Thoracic aorta (tissue), 2 donors: ENCODE data around the gene GPR162. TPM values are rescaled to one million over a fixed set of nuclear protein-coding genes. Genes with fewer than 3 reads are reported as not detected.

Experiments used
- ATAC-seq: fragments of 150-250 bp; one replicate; pipeline ENCODE4 v1.8.0; 2017; ENCODE audit warnings: low read depth; ENCODE audit not compliant: insufficient number of reproducible peaks, low FRiP score
- DNase-seq: peaks from one replicate; pipeline ENCODE4 v3.0.0-alpha.2; 2020; ENCODE audit warnings: low spot score
- H3K27ac ChIP-seq, 2 donors: fragments of 200-600 bp; sonication (generic); 1 replicate in 1 of 2; 2 replicates in 1 of 2; pipeline ENCODE4 v1.5.1; 2016; ENCODE audit warnings: mild to moderate bottlenecking in 2 of 2, moderate library complexity in 2 of 2
- H3K27me3 ChIP-seq: fragments of 200-600 bp; sonication (generic); replicated peaks from 2 replicates; pipeline ENCODE4 v1.6.0; 2016; ENCODE audit warnings: mild to moderate bottlenecking; ENCODE audit not compliant: insufficient read depth
- H3K36me3 ChIP-seq: fragments of 200-600 bp; sonication (generic); one replicate; pipeline ENCODE4 v1.5.1; 2016
- H3K4me1 ChIP-seq, 2 donors: fragments of 200-600 bp; sonication (generic); 1 replicate in 1 of 2; 2 replicates in 1 of 2; pipeline versions ENCODE4 v1.5.1 to v1.6.0; 2016; ENCODE audit warnings: low read depth in 2 of 2, mild to moderate bottlenecking in 1 of 2; ENCODE audit not compliant: control insufficient read depth in 1 of 2
- H3K4me3 ChIP-seq: fragments of 200-600 bp; sonication (generic); 2 replicates; pipeline ENCODE4 v1.5.1; 2016; ENCODE audit warnings: mild to moderate bottlenecking
- H3K9me3 ChIP-seq: fragments of 200-600 bp; sonication (generic); 2 replicates; pipeline ENCODE4 v1.5.1; 2016
- total RNA-seq, 2 donors: library from RNA; depleted of rRNA; stranded (reverse); fragments of >200 nt; gene quantifications; one replicate each; pipeline versions ENCODE4 v1.1.0 to v1.2.3, GENCODE V29; 2016
- TF ChIP-seq, protein P1 (sequence below): fragments of 200-600 bp; sonication (generic); IDR thresholded peaks from one replicate; pipeline ENCODE4 v1.5.1; 2019; ENCODE audit warnings: antibody characterized with exemption

Gene GPR162
- total RNA-seq, 2 donors from 2014 or later, result 1.1 to 3.1 TPM

DNA sequence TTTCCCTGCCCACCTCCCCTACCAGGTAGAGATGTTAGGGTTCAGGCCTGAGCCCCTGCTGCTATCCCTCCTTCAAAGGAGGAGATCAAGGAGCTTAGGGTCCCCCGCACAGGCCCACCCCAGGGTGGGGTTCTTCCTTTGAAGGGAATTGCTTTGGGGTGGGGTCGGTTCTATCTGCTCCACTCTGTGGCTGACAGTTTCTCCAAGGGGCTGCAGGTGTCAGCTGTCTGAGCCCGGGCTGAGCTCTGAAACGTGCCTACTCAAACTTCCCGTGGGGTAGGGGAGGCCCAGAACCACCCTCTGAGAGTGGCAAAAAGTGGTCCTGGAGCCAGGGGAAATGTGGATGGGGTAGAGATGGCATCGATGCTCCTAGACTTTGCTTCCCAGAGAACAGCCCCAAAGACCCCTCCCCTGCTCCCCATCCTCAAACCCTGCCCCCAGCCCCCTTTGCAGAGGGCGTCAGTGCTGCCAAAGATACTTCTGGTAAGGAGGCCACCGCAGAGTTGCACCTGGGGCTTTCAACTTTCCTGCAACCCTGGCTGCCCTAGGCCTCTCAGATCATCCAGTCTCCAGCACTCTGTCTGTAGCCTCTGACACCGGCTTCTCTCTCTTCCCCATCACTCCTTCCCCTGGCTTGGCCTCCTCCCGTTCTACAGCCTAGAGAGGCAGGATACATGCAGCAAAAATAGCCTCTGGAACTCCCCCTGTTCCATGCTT is 38.6 kb upstream of the GPR162 start:
- DNase-seq, result no peak
- Histone ChIP-seq H3K27ac (no peak overlapping the region), H3K27me3 (no peaks in the 10 kb centered on the region), H3K36me3 (no peaks in the 10 kb centered on the region), H3K4me1 (peaks cover 4 to 7% of the 10 kb centered on the region in 2 donors), H3K9me3 (no peaks in the 10 kb centered on the region), H3K4me3 (no peak overlapping the region)
- TF ChIP-seq, protein P1, sequence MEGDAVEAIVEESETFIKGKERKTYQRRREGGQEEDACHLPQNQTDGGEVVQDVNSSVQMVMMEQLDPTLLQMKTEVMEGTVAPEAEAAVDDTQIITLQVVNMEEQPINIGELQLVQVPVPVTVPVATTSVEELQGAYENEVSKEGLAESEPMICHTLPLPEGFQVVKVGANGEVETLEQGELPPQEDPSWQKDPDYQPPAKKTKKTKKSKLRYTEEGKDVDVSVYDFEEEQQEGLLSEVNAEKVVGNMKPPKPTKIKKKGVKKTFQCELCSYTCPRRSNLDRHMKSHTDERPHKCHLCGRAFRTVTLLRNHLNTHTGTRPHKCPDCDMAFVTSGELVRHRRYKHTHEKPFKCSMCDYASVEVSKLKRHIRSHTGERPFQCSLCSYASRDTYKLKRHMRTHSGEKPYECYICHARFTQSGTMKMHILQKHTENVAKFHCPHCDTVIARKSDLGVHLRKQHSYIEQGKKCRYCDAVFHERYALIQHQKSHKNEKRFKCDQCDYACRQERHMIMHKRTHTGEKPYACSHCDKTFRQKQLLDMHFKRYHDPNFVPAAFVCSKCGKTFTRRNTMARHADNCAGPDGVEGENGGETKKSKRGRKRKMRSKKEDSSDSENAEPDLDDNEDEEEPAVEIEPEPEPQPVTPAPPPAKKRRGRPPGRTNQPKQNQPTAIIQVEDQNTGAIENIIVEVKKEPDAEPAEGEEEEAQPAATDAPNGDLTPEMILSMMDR, result no peak
- ATAC-seq, result no peak

DNA sequence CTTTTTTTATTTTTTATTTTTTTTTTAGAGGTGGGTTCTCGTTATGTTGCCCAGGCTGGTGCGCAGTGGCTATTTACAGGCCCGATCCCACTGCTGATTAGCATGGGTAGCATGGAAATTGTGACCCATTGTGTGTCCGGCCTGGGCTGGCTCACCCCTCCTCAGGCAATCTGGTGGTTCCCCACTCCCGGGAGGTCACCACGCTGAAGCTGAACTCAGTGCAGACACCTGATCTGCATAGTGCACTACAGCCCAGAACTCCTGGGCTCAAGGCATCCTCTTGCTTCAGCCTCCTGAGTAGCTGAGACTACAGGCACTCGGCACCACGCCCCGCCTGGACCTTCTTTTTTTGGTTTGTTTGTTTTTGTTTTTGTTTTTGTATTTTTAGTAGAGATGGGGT is 37.8 kb upstream of the GPR162 start:
- H3K27me3 ChIP-seq, result no peaks in the 10 kb centered on the region
- H3K27ac ChIP-seq, result no peak overlapping the region
- DNase-seq, result no peak
- no peaks in the 10 kb centered on the region for H3K9me3 ChIP-seq
- no peak for ATAC-seq
- TF ChIP-seq, protein P1, result no peak
- H3K4me1 ChIP-seq, result no peaks in the 10 kb centered on the region
- no peaks in the 10 kb centered on the region for H3K36me3 ChIP-seq
- no peak overlapping the region for H3K4me3 ChIP-seq

- ATAC-seq (no peak), DNase-seq (no peak)
- Histone ChIP-seq H3K27ac (no peak overlapping the region), H3K4me1 (no peaks in the 10 kb centered on the region), H3K9me3 (no peaks in the 10 kb centered on the region), H3K36me3 (no peaks in the 10 kb centered on the region), H3K27me3 (no peaks in the 10 kb centered on the region), H3K4me3 (no peak overlapping the region)
- TF ChIP-seq, protein P1, result no peak
Measured at GRCh38 chr12:6784296-6784695, 37.3 kb upstream of the GPR162 start.

DNA sequence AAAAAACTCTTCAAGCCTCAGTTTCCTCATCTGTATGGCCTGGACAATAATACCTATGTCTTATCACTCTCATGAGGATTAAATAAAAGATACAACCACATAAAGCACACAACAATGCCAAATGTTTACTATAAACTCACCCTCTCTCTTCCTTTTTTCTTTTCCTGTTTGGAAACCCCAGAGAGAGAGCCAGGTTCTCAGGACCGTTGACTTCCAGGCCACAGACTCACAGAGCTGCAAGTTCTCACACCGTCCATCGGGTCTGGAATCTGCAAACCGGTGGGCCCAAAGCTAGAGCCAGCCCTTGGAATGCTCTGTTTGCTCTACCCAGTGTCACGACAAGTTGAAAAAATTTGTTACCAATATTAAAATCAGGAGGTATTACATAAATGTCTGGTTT is 36.9 kb upstream of the GPR162 start:
- Histone ChIP-seq H3K9me3 (no peaks in the 10 kb centered on the region), H3K27me3 (no peaks in the 10 kb centered on the region), H3K27ac (no peak overlapping the region), H3K36me3 (no peaks in the 10 kb centered on the region), H3K4me3 (no peak overlapping the region), H3K4me1 (no peaks in the 10 kb centered on the region)
- ATAC-seq (no peak), DNase-seq (no peak)
- TF ChIP-seq, protein P1, result no peak

GRCh38 chr12:6786416-6787094 is 35.1 kb upstream of the GPR162 start:
- Histone ChIP-seq H3K36me3 (no peaks in the 10 kb centered on the region), H3K27me3 (no peaks in the 10 kb centered on the region), H3K4me3 (no peak overlapping the region), H3K4me1 (no peaks in the 10 kb centered on the region), H3K9me3 (no peaks in the 10 kb centered on the region), H3K27ac (no peak overlapping the region)
- DNase-seq, result no peak
- ATAC-seq, result no peak
- TF ChIP-seq, protein P1, result no peak
